HEK293 (cell line): Measurements from ENCODE around the gene C19orf53.

Source experiments
- GLIS1 ChIP-seq: fragments of 450-650 bp; formaldehyde crosslinking; IDR thresholded peaks from 2 replicates; pipeline ENCODE4 v1.5.1; 2016; ENCODE audit warnings: missing biosample characterization, missing genetic modification characterization
- GLIS2 ChIP-seq: fragments of 450-650 bp; formaldehyde crosslinking; IDR thresholded peaks from 2 replicates; pipeline ENCODE4 v1.5.1; 2016; ENCODE audit warnings: missing biosample characterization, missing genetic modification characterization
- HOXD13 ChIP-seq: sonication (generic); formaldehyde crosslinking; IDR thresholded peaks from 2 replicates; pipeline ENCODE4 v1.8.0; 2022; ENCODE audit warnings: missing genetic modification reagents, borderline replicate concordance
- IKZF3 ChIP-seq: fragments of 450-650 bp; IDR thresholded peaks from 2 replicates; pipeline ENCODE4 v1.5.0; 2018; ENCODE audit warnings: missing biosample characterization, mild to moderate bottlenecking, missing genetic modification characterization, moderate library complexity
- MZF1 ChIP-seq: fragments of 450-650 bp; formaldehyde crosslinking; IDR thresholded peaks from 2 replicates; pipeline ENCODE4 v1.5.1; 2017; ENCODE audit warnings: missing biosample characterization, missing genetic modification characterization, borderline replicate concordance
- PRDM10 ChIP-seq: fragments of 450-650 bp; formaldehyde crosslinking; IDR thresholded peaks from 2 replicates; pipeline ENCODE4 v1.5.1; 2016; ENCODE audit warnings: missing biosample characterization, missing genetic modification characterization
- ZBTB17 ChIP-seq: fragments of 450-650 bp; formaldehyde crosslinking; IDR thresholded peaks from 2 replicates; pipeline ENCODE4 v1.5.1; 2016; ENCODE audit warnings: missing biosample characterization, missing genetic modification characterization
- ZBTB8A ChIP-seq: fragments of 450-650 bp; formaldehyde crosslinking; IDR thresholded peaks from 2 replicates; pipeline ENCODE4 v1.5.1; 2016; ENCODE audit warnings: missing biosample characterization, missing genetic modification characterization
- ZNF132 ChIP-seq: fragments of 450-650 bp; formaldehyde crosslinking; IDR thresholded peaks from 2 replicates; pipeline ENCODE4 v1.5.1; 2017; ENCODE audit warnings: missing biosample characterization, missing genetic modification characterization, borderline replicate concordance
- ZNF184 ChIP-seq: fragments of 450-650 bp; IDR thresholded peaks from 2 replicates; pipeline ENCODE4 v1.5.1; 2018; ENCODE audit warnings: missing biosample characterization, mild to moderate bottlenecking, missing genetic modification characterization
- ZNF280C ChIP-seq: fragments of 450-650 bp; formaldehyde crosslinking; IDR thresholded peaks from 2 replicates; pipeline ENCODE4 v1.5.1; 2016; ENCODE audit warnings: missing biosample characterization, missing genetic modification characterization
- ZNF292 ChIP-seq: fragments of 450-650 bp; formaldehyde crosslinking; IDR thresholded peaks from 2 replicates; pipeline ENCODE4 v1.5.1; 2016; ENCODE audit warnings: low read depth, missing biosample characterization, missing genetic modification characterization, borderline replicate concordance
- ZNF302 ChIP-seq: fragments of 450-650 bp; formaldehyde crosslinking; IDR thresholded peaks from 2 replicates; pipeline ENCODE4 v1.5.1; 2016; ENCODE audit warnings: missing biosample characterization, missing genetic modification characterization, low read depth
- ZNF37A ChIP-seq: fragments of 450-650 bp; IDR thresholded peaks from 2 replicates; pipeline ENCODE4 v1.5.1; 2018; ENCODE audit warnings: missing biosample characterization, missing genetic modification characterization
- ZNF529 ChIP-seq: fragments of 450-650 bp; formaldehyde crosslinking; IDR thresholded peaks from 2 replicates; pipeline ENCODE4 v1.5.1; 2017; ENCODE audit warnings: missing genetic modification characterization, missing biosample characterization; ENCODE audit not compliant: insufficient replicate concordance
- ZNF600 ChIP-seq: fragments of 450-650 bp; formaldehyde crosslinking; IDR thresholded peaks from 2 replicates; pipeline ENCODE4 v1.5.1; 2016; ENCODE audit warnings: missing biosample characterization, missing genetic modification characterization
- ZNF658 ChIP-seq: fragments of 450-650 bp; formaldehyde crosslinking; IDR thresholded peaks from 2 replicates; pipeline ENCODE4; 2016; ENCODE audit warnings: missing biosample characterization, missing genetic modification characterization
- ZNF660 ChIP-seq: fragments of 450-650 bp; IDR thresholded peaks from 2 replicates; pipeline ENCODE4 v1.5.1; 2018; ENCODE audit warnings: missing biosample characterization, mild to moderate bottlenecking, missing genetic modification characterization
- ZSCAN30 ChIP-seq: fragments of 450-650 bp; IDR thresholded peaks from 2 replicates; pipeline ENCODE4 v1.5.1; 2018; ENCODE audit warnings: missing biosample characterization, mild to moderate bottlenecking, missing genetic modification characterization, moderate library complexity
- TF ChIP-seq, protein P1 (sequence below): fragments of 450-650 bp; formaldehyde crosslinking; IDR thresholded peaks from 2 replicates; pipeline ENCODE4 v1.5.1; 2016; ENCODE audit warnings: missing biosample characterization, missing genetic modification characterization
- TF ChIP-seq, protein P2 (sequence below): fragments of 450-650 bp; formaldehyde crosslinking; IDR thresholded peaks from 2 replicates; pipeline ENCODE4 v1.5.1; 2016; ENCODE audit warnings: missing biosample characterization, missing genetic modification characterization
- TF ChIP-seq, protein P3 (sequence below): fragments of 450-650 bp; formaldehyde crosslinking; IDR thresholded peaks from 2 replicates; pipeline ENCODE4 v1.5.1; 2016; ENCODE audit warnings: missing biosample characterization, missing genetic modification characterization
- TF ChIP-seq, protein P4 (sequence below): fragments of 450-650 bp; formaldehyde crosslinking; conservative IDR thresholded peaks from 2 replicates; pipeline ENCODE4 v1.5.1; 2016; ENCODE audit warnings: low read depth, missing biosample characterization, missing genetic modification characterization

The C19orf53 gene

GRCh38 chr19:13784731-13785452 lies 10.6 kb downstream of the C19orf53 start (continued):
- TF ChIP-seq ZNF280C (tag by site-specific recombination) (no peak), PRDM10 (tag by site-specific recombination) (0 out of 2 replicates have a peak, but pooled peaks have one; percentile 24), ZNF132 (tag by site-specific recombination) (no peak), HOXD13 (CRISPR knock-in tag) (no peak), ZNF37A (tag by site-specific recombination) (no peak), ZNF529 (tag by site-specific recombination) (no peak), ZBTB17 (tag by site-specific recombination) (peak; percentile 49), MZF1 (tag by site-specific recombination) (no peak), ZNF658 (tag by site-specific recombination) (no peak), GLIS2 (tag by site-specific recombination) (no peak), IKZF3 (tag by site-specific recombination) (0 out of 2 replicates have a peak, but pooled peaks have one; percentile 38), ZNF302 (tag by site-specific recombination) (no peak), ZNF600 (0 out of 2 replicates have a peak, but pooled peaks have one; percentile 22), ZNF184 (tag by site-specific recombination) (no peak), ZNF660 (tag by site-specific recombination) (no peak), ZBTB8A (peak; percentile 22; the same call in 1 of the 2 replicates), ZSCAN30 (tag by site-specific recombination) (0 out of 2 replicates have a peak, but pooled peaks have one; percentile 39), GLIS1 (tag by site-specific recombination) (peak; percentile 23; the same call in 1 of the 2 replicates), ZNF292 (tag by site-specific recombination) (no peak)
- TF ChIP-seq, protein P1, sequence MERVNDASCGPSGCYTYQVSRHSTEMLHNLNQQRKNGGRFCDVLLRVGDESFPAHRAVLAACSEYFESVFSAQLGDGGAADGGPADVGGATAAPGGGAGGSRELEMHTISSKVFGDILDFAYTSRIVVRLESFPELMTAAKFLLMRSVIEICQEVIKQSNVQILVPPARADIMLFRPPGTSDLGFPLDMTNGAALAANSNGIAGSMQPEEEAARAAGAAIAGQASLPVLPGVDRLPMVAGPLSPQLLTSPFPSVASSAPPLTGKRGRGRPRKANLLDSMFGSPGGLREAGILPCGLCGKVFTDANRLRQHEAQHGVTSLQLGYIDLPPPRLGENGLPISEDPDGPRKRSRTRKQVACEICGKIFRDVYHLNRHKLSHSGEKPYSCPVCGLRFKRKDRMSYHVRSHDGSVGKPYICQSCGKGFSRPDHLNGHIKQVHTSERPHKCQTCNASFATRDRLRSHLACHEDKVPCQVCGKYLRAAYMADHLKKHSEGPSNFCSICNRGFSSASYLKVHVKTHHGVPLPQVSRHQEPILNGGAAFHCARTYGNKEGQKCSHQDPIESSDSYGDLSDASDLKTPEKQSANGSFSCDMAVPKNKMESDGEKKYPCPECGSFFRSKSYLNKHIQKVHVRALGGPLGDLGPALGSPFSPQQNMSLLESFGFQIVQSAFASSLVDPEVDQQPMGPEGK (tag by site-specific recombination), result peak; percentile 39
- TF ChIP-seq, protein P2, sequence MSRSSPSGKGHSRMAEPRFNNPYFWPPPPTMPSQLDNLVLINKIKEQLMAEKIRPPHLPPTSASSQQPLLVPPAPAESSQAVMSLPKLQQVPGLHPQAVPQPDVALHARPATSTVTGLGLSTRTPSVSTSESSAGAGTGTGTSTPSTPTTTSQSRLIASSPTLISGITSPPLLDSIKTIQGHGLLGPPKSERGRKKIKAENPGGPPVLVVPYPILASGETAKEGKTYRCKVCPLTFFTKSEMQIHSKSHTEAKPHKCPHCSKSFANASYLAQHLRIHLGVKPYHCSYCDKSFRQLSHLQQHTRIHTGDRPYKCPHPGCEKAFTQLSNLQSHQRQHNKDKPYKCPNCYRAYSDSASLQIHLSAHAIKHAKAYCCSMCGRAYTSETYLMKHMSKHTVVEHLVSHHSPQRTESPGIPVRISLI (tag by site-specific recombination), result peak; percentile 88
- TF ChIP-seq, protein P3, sequence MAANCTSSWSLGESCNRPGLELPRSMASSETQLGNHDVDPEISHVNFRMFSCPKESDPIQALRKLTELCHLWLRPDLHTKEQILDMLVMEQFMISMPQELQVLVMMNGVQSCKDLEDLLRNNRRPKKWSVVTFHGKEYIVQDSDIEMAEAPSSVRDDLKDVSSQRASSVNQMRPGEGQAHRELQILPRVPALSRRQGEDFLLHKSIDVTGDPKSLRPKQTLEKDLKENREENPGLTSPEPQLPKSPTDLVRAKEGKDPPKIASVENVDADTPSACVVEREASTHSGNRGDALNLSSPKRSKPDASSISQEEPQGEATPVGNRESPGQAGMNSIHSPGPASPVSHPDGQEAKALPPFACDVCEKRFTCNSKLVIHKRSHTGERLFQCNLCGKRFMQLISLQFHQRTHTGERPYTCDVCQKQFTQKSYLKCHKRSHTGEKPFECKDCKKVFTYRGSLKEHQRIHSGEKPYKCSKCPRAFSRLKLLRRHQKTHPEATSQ (tag by site-specific recombination), result no peak
- TF ChIP-seq, protein P4, sequence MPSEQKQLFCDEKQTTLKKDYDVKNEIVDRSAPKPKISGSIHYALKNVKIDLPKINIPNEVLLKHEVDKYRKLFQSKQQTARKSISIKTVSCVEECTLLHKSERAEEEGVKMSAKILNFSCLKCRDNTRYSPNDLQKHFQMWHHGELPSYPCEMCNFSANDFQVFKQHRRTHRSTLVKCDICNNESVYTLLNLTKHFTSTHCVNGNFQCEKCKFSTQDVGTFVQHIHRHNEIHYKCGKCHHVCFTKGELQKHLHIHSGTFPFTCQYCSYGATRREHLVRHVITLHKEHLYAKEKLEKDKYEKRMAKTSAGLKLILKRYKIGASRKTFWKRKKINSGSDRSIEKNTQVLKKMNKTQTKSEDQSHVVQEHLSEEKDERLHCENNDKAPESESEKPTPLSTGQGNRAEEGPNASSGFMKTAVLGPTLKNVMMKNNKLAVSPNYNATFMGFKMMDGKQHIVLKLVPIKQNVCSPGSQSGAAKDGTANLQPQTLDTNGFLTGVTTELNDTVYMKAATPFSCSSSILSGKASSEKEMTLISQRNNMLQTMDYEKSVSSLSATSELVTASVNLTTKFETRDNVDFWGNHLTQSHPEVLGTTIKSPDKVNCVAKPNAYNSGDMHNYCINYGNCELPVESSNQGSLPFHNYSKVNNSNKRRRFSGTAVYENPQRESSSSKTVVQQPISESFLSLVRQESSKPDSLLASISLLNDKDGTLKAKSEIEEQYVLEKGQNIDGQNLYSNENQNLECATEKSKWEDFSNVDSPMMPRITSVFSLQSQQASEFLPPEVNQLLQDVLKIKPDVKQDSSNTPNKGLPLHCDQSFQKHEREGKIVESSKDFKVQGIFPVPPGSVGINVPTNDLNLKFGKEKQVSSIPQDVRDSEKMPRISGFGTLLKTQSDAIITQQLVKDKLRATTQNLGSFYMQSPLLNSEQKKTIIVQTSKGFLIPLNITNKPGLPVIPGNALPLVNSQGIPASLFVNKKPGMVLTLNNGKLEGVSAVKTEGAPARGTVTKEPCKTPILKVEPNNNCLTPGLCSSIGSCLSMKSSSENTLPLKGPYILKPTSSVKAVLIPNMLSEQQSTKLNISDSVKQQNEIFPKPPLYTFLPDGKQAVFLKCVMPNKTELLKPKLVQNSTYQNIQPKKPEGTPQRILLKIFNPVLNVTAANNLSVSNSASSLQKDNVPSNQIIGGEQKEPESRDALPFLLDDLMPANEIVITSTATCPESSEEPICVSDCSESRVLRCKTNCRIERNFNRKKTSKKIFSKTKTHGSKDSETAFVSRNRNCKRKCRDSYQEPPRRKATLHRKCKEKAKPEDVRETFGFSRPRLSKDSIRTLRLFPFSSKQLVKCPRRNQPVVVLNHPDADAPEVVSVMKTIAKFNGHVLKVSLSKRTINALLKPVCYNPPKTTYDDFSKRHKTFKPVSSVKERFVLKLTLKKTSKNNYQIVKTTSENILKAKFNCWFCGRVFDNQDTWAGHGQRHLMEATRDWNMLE (tag by site-specific recombination), result no peak
